WTC11 (cell line): Measurements from ENCODE around the gene OTOG. TPM values are rescaled to one million over a fixed set of nuclear protein-coding genes. Genes with fewer than 3 reads are reported as not detected.

Experiments
- ATAC-seq: fragments of 200-7000 bp; cut with Tn5 transposase; 2 replicates; pipeline ENCODE4 v1.10.0; 2021; ENCODE audit warnings: mild to moderate bottlenecking, moderate library complexity
- CTCF ChIA-PET: fragments of 300-600 bp; sonication (Branson Sonifier 250); formaldehyde crosslinking; loops from one replicate; lab custom pipeline; 2021; ENCODE audit warnings: antibody characterized with exemption; lab: Charles Lee
- POLR2A ChIA-PET: fragments of 350-600 bp; sonication (Branson Sonifier 250); formaldehyde crosslinking; loops from one replicate; lab custom pipeline; 2021; ENCODE audit warnings: antibody characterized with exemption; lab: Charles Lee
- DNase-seq: peaks from one replicate; pipeline ENCODE4 v3.0.0; 2021; ENCODE audit warnings: low spot score
- H3K27ac Mint-ChIP-seq: 2 replicates; pipeline ENCODE4 v1.8.0; 2021; ENCODE audit warnings: mixed read lengths
- H3K27me3 Mint-ChIP-seq: 2 replicates; pipeline ENCODE4 v1.8.0; 2021; ENCODE audit warnings: low read depth, mild to moderate bottlenecking, moderate library complexity, mixed read lengths
- H3K36me3 Mint-ChIP-seq: 2 replicates; pipeline ENCODE4 v1.8.0; 2021; ENCODE audit warnings: mixed read lengths
- H3K4me1 Mint-ChIP-seq: 2 replicates; pipeline ENCODE4 v1.8.0; 2022; ENCODE audit warnings: mixed read lengths
- H3K4me3 Mint-ChIP-seq: 2 replicates; pipeline ENCODE4 v1.8.0; 2021; ENCODE audit warnings: mild to moderate bottlenecking, moderate library complexity, mixed read lengths
- H3K9me3 Mint-ChIP-seq: 2 replicates; pipeline ENCODE4 v1.8.0; 2021; ENCODE audit warnings: mixed read lengths
- ARID4B ChIP-seq: sonication (generic); formaldehyde crosslinking; IDR thresholded peaks from 2 replicates; pipeline ENCODE4 v1.8.0; 2023; ENCODE audit warnings: missing genetic modification reagents, mild to moderate bottlenecking, borderline replicate concordance
- ATF2 ChIP-seq: sonication (generic); formaldehyde crosslinking; IDR thresholded peaks from 2 replicates; pipeline ENCODE4 v1.8.1; 2022; ENCODE audit warnings: low read depth, missing genetic modification reagents, borderline replicate concordance
- ELF4 ChIP-seq: sonication (generic); formaldehyde crosslinking; IDR thresholded peaks from 2 replicates; pipeline ENCODE4 v1.8.1; 2022; ENCODE audit warnings: low read depth, mild to moderate bottlenecking, moderate library complexity, missing genetic modification reagents
- GABPB1 ChIP-seq: sonication (generic); formaldehyde crosslinking; IDR thresholded peaks from 2 replicates; pipeline ENCODE4 v1.8.1; 2023; ENCODE audit warnings: mild to moderate bottlenecking, missing genetic modification reagents
- IRF1 ChIP-seq: sonication (generic); formaldehyde crosslinking; IDR thresholded peaks from 2 replicates; pipeline ENCODE4 v1.8.0; 2023; ENCODE audit warnings: missing genetic modification reagents
- MXD4 ChIP-seq: fragments of 250-450 bp; sonication (Bioruptor Pico); IDR thresholded peaks from 2 replicates; pipeline ENCODE4 v1.8.0; 2021; ENCODE audit warnings: mild to moderate bottlenecking, moderate library complexity, borderline replicate concordance
- NR3C1 ChIP-seq: sonication (generic); formaldehyde crosslinking; conservative IDR thresholded peaks from 2 replicates; pipeline ENCODE4 v1.8.1; 2023; ENCODE audit warnings: low read depth, mild to moderate bottlenecking, missing genetic modification reagents
- RELA ChIP-seq: sonication (generic); formaldehyde crosslinking; IDR thresholded peaks from 2 replicates; pipeline ENCODE4 v1.8.1; 2022; ENCODE audit warnings: missing genetic modification reagents, mild to moderate bottlenecking, borderline replicate concordance
- RORB ChIP-seq: fragments of 250-450 bp; sonication (Bioruptor Pico); IDR thresholded peaks from 2 replicates; pipeline ENCODE4 v1.9.0; 2021; ENCODE audit warnings: mild to moderate bottlenecking
- SMAD3 ChIP-seq: sonication (generic); formaldehyde crosslinking; IDR thresholded peaks from 2 replicates; pipeline ENCODE4 v1.8.0; 2022; ENCODE audit warnings: missing genetic modification reagents, mild to moderate bottlenecking, borderline replicate concordance
- SMAD4 ChIP-seq: sonication (generic); formaldehyde crosslinking; IDR thresholded peaks from 2 replicates; pipeline ENCODE4 v1.8.0; 2022; ENCODE audit warnings: mild to moderate bottlenecking, missing genetic modification reagents
- TEAD1 ChIP-seq: sonication (generic); formaldehyde crosslinking; IDR thresholded peaks from 2 replicates; pipeline ENCODE4 v1.8.0; 2022; ENCODE audit warnings: mild to moderate bottlenecking, missing genetic modification reagents
- TEAD4 ChIP-seq: sonication (generic); formaldehyde crosslinking; IDR thresholded peaks from 2 replicates; pipeline ENCODE4 v1.8.0; 2022; ENCODE audit warnings: mild to moderate bottlenecking, missing genetic modification reagents
- USF1 ChIP-seq: sonication (generic); formaldehyde crosslinking; IDR thresholded peaks from 2 replicates; pipeline ENCODE4 v1.8.0; 2022; ENCODE audit warnings: mild to moderate bottlenecking, missing genetic modification reagents
- ZNF138 ChIP-seq: sonication (generic); formaldehyde crosslinking; conservative IDR thresholded peaks from 2 replicates; pipeline ENCODE4 v1.8.1; 2022; ENCODE audit warnings: mild to moderate bottlenecking, moderate library complexity, missing genetic modification reagents
- ZNF263 ChIP-seq: sonication (generic); formaldehyde crosslinking; IDR thresholded peaks from 2 replicates; pipeline ENCODE4 v1.8.1; 2022; ENCODE audit warnings: low read depth, mild to moderate bottlenecking, moderate library complexity, missing genetic modification reagents
- ZNF317 ChIP-seq: sonication (generic); formaldehyde crosslinking; IDR thresholded peaks from 2 replicates; pipeline ENCODE4 v1.8.1; 2023; ENCODE audit warnings: low read depth, mild to moderate bottlenecking, moderate library complexity, missing genetic modification reagents, borderline replicate concordance
- ZNF423 ChIP-seq: fragments of 250-450 bp; sonication (Bioruptor Pico); IDR thresholded peaks from 2 replicates; pipeline ENCODE4 v2.1.2; 2022; ENCODE audit warnings: mild to moderate bottlenecking, moderate library complexity
- ZNF512 ChIP-seq: sonication (generic); formaldehyde crosslinking; IDR thresholded peaks from 2 replicates; pipeline ENCODE4 v1.8.1; 2022; ENCODE audit warnings: missing genetic modification reagents, borderline replicate concordance
- ZSCAN18 ChIP-seq: fragments of 250-450 bp; sonication (Bioruptor Pico); IDR thresholded peaks from 2 replicates; pipeline ENCODE4 v2.1.2; 2022; ENCODE audit warnings: mild to moderate bottlenecking, moderate library complexity
- total RNA-seq: library from RNA; stranded (reverse); gene quantifications from 3 replicates; pipeline ENCODE4 v1.2.3, GENCODE V29; 2021
- TF ChIP-seq, protein P1 (sequence below): sonication (generic); formaldehyde crosslinking; IDR thresholded peaks from 2 replicates; pipeline ENCODE4 v1.8.1; 2022; ENCODE audit warnings: mild to moderate bottlenecking, moderate library complexity, missing genetic modification reagents

OTOG gene
- total RNA-seq, 1 experiment from 2014 or later: 1.4 TPM

GRCh38 chr11:17655682-17656081 is 108.6 kb downstream of the OTOG start (continued):
- no peak for TF ChIP-seq USF1 (CRISPR knock-in tag)
- no peak for TF ChIP-seq ZNF512
- TF ChIP-seq RORB: no peak
- TF ChIP-seq SMAD3 (CRISPR knock-in tag): no peak

GRCh38 chr11:17658211-17658610 is 111.2 kb downstream of the OTOG start:
- Mint-ChIP-seq H3K4me1 (no peaks in the 10 kb centered on the region), H3K36me3 (peaks cover 9% of the 10 kb centered on the region), H3K9me3 (peaks cover 18% of the 10 kb centered on the region), H3K4me3 (no peak overlapping the region), H3K27ac (no peak overlapping the region), H3K27me3 (peaks cover 19% of the 10 kb centered on the region)
- no peak for DNase-seq
- no peak for ATAC-seq
- ChIA-PET CTCF (no interaction called here), POLR2A (no interaction called here)
- TF ChIP-seq RELA (CRISPR knock-in tag) (no peak), GABPB1 (CRISPR knock-in tag) (no peak), ELF4 (no peak), ZNF263 (CRISPR knock-in tag) (no peak), ZNF512 (no peak)

DNA sequence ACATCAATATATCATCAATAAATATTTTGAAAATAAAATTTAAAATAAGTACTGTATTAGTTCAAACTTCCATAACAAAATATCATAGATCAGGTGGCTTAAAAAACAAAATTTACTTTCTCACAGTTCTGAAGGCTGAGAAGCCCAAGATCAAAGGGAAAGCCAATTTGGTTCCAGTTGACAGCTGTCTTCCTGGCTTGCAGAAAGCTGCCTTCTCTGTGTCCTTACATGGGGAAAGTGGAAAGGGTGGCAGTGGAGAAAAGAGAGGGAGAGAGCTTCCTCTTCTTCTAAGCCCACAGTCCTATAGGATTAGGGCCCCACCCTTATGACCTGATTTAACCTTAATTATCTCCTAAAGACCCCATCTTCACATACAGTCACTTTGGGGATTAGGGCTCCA is 121.1 kb downstream of the OTOG start:
- no peak overlapping the region for H3K27ac Mint-ChIP-seq
- no peak for DNase-seq
- peaks cover 32% of the 10 kb centered on the region for H3K27me3 Mint-ChIP-seq
- POLR2A ChIA-PET: no interaction called here
- H3K9me3 Mint-ChIP-seq: peaks cover 4% of the 10 kb centered on the region; the same call in 1 of the 2 replicates
- CTCF ChIA-PET: interaction anchor here (1.0 to 1.5 kb wide), 4 partner anchors 32 to 311 kb away, joined by 3 to 4 read pairs (median 4); no protein-coding TSS in a partner anchor
- ATAC-seq: no peak
- H3K36me3 Mint-ChIP-seq: no peaks in the 10 kb centered on the region
- no peaks in the 10 kb centered on the region for H3K4me1 Mint-ChIP-seq
- H3K4me3 Mint-ChIP-seq: no peak overlapping the region
- TF ChIP-seq IRF1 (CRISPR knock-in tag) (no peak), ZSCAN18 (CRISPR knock-in tag) (no peak), NR3C1 (CRISPR knock-in tag) (no peak), MXD4 (no peak), ZNF138 (no peak), TEAD1 (CRISPR knock-in tag) (no peak), ARID4B (CRISPR knock-in tag) (no peak), ZNF317 (CRISPR knock-in tag) (no peak), ZNF423 (CRISPR knock-in tag) (no peak), TEAD4 (CRISPR knock-in tag) (no peak), ATF2 (CRISPR knock-in tag) (no peak), SMAD4 (CRISPR knock-in tag) (no peak), ELF4 (no peak)
- TF ChIP-seq, protein P1, sequence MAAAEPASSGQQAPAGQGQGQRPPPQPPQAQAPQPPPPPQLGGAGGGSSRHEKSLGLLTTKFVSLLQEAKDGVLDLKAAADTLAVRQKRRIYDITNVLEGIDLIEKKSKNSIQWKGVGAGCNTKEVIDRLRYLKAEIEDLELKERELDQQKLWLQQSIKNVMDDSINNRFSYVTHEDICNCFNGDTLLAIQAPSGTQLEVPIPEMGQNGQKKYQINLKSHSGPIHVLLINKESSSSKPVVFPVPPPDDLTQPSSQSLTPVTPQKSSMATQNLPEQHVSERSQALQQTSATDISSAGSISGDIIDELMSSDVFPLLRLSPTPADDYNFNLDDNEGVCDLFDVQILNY (CRISPR knock-in tag): no peak
